Kidney glomerular epithelial cell (primary cell): Measurements from ENCODE around the gene NANP.
"Not testable (repeated sequence)": the region's sequence is repeated elsewhere in the genome, so short reads cannot be mapped to it uniquely, and the experiment has no call there.

Experiments used
- DNase-seq: peaks from one replicate; lab custom pipeline; 2025; lab: John Stamatoyannopoulos, UW

Gene NANP

GRCh38 chr20:25623736-25624499 lies at the start of gene NANP:
Gene NANP, minus strand, starts transcription at chr20:25624014. Its CDS starts 66 bp downstream, at chr20:25623948.
- peak; percentile 95 for DNase-seq

GRCh38 chr20:25672659-25673235 lies 48.9 kb upstream of the NANP start:
- no peak for DNase-seq

GRCh38 chr20:25669826-25670422 lies 46.1 kb upstream of the NANP start:
- no peak for DNase-seq

- no peak for DNase-seq
Measured at GRCh38 chr20:25668446-25668845, 44.6 kb upstream of the NANP start.

GRCh38 chr20:25659999-25660398 lies 36.2 kb upstream of the NANP start:
- no peak for DNase-seq

- no peak for DNase-seq
Measured at GRCh38 chr20:25654487-25654886, 30.7 kb upstream of the NANP start.

GRCh38 chr20:25652866-25653265 lies 29.1 kb upstream of the NANP start:
- DNase-seq, result not testable (repeated sequence)

GRCh38 chr20:25644814-25645213 lies 21.0 kb upstream of the NANP start:
- no peak for DNase-seq

- no peak for DNase-seq
Measured at GRCh38 chr20:25643716-25644115, 19.9 kb upstream of the NANP start.

GRCh38 chr20:25637247-25637646 lies 13.4 kb upstream of the NANP start:
- DNase-seq, result no peak

- DNase-seq, result no peak
Measured at GRCh38 chr20:25632940-25633790, 9.4 kb upstream of the NANP start.

GRCh38 chr20:25630615-25631014 lies 6.8 kb upstream of the NANP start:
- DNase-seq, result not testable (repeated sequence)

- no peak for DNase-seq
Measured at GRCh38 chr20:25629816-25630499, 6.1 kb upstream of the NANP start.

GRCh38 chr20:25626779-25627178 lies 3.0 kb upstream of the NANP start:
- no peak for DNase-seq

- no peak for DNase-seq
Measured at GRCh38 chr20:25624500-25624939, 706 bp upstream of the NANP start.

GRCh38 chr20:25623225-25623735 lies 534 bp downstream of the NANP start:
- DNase-seq, result no peak

- peak; percentile 55 for DNase-seq
Measured at GRCh38 chr20:25622450-25623224, 1.2 kb downstream of the NANP start.

- no peak for DNase-seq
Measured at GRCh38 chr20:25622049-25622448, 1.8 kb downstream of the NANP start.

- DNase-seq, result no peak
Measured at GRCh38 chr20:25619514-25619913, 4.3 kb downstream of the NANP start.

GRCh38 chr20:25608774-25609173 lies 15.0 kb downstream of the NANP start:
- DNase-seq, result no peak
